K562 (cell line): ENCODE results near the gene TTC9B.

Source experiments
- FOS ChIP-seq: IDR thresholded peaks from 3 replicates; pipeline ENCODE4 v1.6.1; 2011; ENCODE audit not compliant: insufficient read length; ENCODE audit errors: extremely low read depth
- NONO ChIP-seq, 2 experiments: fragments of 200-400 bp in 1 of 2; fragments of 450-650 bp in 1 of 2; formaldehyde crosslinking in 1 of 2; IDR thresholded peaks; 2 replicates each; pipeline ENCODE4 v1.6.1; 2017; ENCODE audit warnings: low read depth in 2 of 2, mild to moderate bottlenecking in 2 of 2, moderate library complexity in 2 of 2, low read length in 1 of 2
- TARDBP ChIP-seq: fragments of 450-650 bp; IDR thresholded peaks from 2 replicates; pipeline ENCODE4 v1.6.1; 2016
- TF ChIP-seq, protein P1 (sequence below): fragments of 450-650 bp; formaldehyde crosslinking; IDR thresholded peaks from 2 replicates; pipeline ENCODE4 v1.4.0; 2022; ENCODE audit warnings: missing genetic modification characterization
- TF ChIP-seq, protein P2 (sequence below): sonication (generic); formaldehyde crosslinking; IDR thresholded peaks from 2 replicates; pipeline ENCODE4 v1.4.0; 2020; ENCODE audit warnings: mild to moderate bottlenecking, missing genetic modification reagents

DNA sequence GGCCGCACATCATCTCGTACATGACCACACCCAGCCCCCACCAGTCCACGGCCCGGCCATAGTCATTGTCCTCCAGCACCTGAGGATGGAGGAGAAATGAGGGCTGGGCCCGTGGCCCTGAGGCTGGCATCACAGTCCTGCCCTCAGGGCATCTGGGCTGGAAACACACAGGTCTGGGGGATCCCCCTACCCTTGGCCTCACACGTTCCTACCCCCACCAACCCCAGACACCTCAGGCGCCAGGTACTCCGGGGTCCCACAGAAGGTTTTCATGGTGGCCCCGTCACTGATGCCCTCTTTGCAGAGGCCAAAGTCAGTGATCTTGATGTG lies 17.8 kb upstream of the TTC9B start:
- TF ChIP-seq, protein P1, sequence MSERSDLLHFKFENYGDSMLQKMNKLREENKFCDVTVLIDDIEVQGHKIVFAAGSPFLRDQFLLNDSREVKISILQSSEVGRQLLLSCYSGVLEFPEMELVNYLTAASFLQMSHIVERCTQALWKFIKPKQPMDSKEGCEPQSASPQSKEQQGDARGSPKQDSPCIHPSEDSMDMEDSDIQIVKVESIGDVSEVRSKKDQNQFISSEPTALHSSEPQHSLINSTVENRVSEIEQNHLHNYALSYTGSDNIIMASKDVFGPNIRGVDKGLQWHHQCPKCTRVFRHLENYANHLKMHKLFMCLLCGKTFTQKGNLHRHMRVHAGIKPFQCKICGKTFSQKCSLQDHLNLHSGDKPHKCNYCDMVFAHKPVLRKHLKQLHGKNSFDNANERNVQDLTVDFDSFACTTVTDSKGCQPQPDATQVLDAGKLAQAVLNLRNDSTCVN (CRISPR knock-in tag), result no peak
- no peak for TF ChIP-seq NONO (IDR thresholded peaks at IDR 0.05; ENCODE audit: low read depth in 2 of 2, low read length in 1 of 2)
- TF ChIP-seq, protein P2, sequence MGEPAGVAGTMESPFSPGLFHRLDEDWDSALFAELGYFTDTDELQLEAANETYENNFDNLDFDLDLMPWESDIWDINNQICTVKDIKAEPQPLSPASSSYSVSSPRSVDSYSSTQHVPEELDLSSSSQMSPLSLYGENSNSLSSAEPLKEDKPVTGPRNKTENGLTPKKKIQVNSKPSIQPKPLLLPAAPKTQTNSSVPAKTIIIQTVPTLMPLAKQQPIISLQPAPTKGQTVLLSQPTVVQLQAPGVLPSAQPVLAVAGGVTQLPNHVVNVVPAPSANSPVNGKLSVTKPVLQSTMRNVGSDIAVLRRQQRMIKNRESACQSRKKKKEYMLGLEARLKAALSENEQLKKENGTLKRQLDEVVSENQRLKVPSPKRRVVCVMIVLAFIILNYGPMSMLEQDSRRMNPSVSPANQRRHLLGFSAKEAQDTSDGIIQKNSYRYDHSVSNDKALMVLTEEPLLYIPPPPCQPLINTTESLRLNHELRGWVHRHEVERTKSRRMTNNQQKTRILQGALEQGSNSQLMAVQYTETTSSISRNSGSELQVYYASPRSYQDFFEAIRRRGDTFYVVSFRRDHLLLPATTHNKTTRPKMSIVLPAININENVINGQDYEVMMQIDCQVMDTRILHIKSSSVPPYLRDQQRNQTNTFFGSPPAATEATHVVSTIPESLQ (CRISPR knock-in tag), result no peak
- TF ChIP-seq FOS, result no peak
- TF ChIP-seq TARDBP, result no peak
